Measurements from ENCODE around the gene ACBD5.
"Not testable (repeated sequence)": the region's sequence is repeated elsewhere in the genome, so short reads cannot be mapped to it uniquely, and the experiment has no call there.

GRCh38 chr10:27262788-27263187, 22.2 kb upstream of the ACBD5 start:
- TF ChIP-seq CTCF, POLR2A, POLR2AphosphoS5 (IDR thresholded peaks at IDR 0.05): not testable (repeated sequence)
